SU-DHL-6 (cell line): ENCODE data around the gene ZNF556.

Experiments used
- H2AFZ ChIP-seq: fragments of 200-600 bp; sonication (generic); 2 replicates; pipeline ENCODE4 v1.6.1; 2014; ENCODE audit warnings: low read depth, mild to moderate bottlenecking, moderate library complexity, mixed read lengths, antibody characterized with exemption, low read length; ENCODE audit not compliant: severe bottlenecking
- H3F3A ChIP-seq: fragments of 200-600 bp; shearing (Covaris generic); 2 replicates; pipeline ENCODE4 v1.6.0; 2016; ENCODE audit warnings: antibody characterized with exemption, mild to moderate bottlenecking; ENCODE audit not compliant: insufficient read depth
- H3K27ac ChIP-seq: fragments of 200-600 bp; sonication (generic); 2 replicates; pipeline ENCODE4 v1.5.1; 2016; ENCODE audit warnings: low read depth, mild to moderate bottlenecking, low read length, moderate library complexity, mixed read lengths
- H3K27me3 ChIP-seq: fragments of 200-600 bp; sonication (generic), shearing (Covaris generic); 2 replicates; pipeline ENCODE4 v1.6.0; 2014; ENCODE audit warnings: mild to moderate bottlenecking, low read length
- H3K36me3 ChIP-seq: fragments of 200-600 bp; sonication (generic); 2 replicates; pipeline ENCODE4 v1.6.1; 2014; ENCODE audit warnings: mild to moderate bottlenecking, low read length, mixed read lengths
- H3K4me2 ChIP-seq: fragments of 300-600, 200-600 bp; shearing (Covaris generic), sonication (generic); 2 replicates; pipeline ENCODE4 v1.6.0; 2014; ENCODE audit warnings: low read length, low read depth, mild to moderate bottlenecking; ENCODE audit not compliant: poor library complexity, severe bottlenecking
- H3K4me3 ChIP-seq: fragments of 200-600 bp; sonication (generic); 2 replicates; pipeline ENCODE4 v1.5.1; 2014; ENCODE audit warnings: antibody characterized with exemption, low read length, mild to moderate bottlenecking, mixed read lengths; ENCODE audit not compliant: insufficient read depth, poor library complexity, severe bottlenecking
- H3K79me2 ChIP-seq: fragments of 200-600 bp; sonication (generic); 2 replicates; pipeline ENCODE4 v1.6.1; 2014; ENCODE audit warnings: mild to moderate bottlenecking, low read length, moderate library complexity; ENCODE audit not compliant: insufficient read depth
- H3K9ac ChIP-seq: fragments of 200-600 bp; sonication (generic); 2 replicates; pipeline ENCODE4 v1.7.0; 2014; ENCODE audit warnings: mild to moderate bottlenecking, low read length
- H3K9me2 ChIP-seq: fragments of 200-600 bp; sonication (generic); replicated peaks from 2 replicates; pipeline ENCODE4 v1.6.1; 2014; ENCODE audit warnings: low read length; ENCODE audit not compliant: insufficient read depth
- H3K9me3 ChIP-seq: fragments of 200-600 bp; sonication (generic); 2 replicates; pipeline ENCODE4 v1.6.1; 2014; ENCODE audit warnings: low read length, mixed read lengths; ENCODE audit not compliant: insufficient read depth
- H4K20me1 ChIP-seq: fragments of 200-600 bp; sonication (generic); 2 replicates; pipeline ENCODE4 v1.6.1; 2014; ENCODE audit warnings: low read depth, mild to moderate bottlenecking, antibody characterized with exemption, low read length, moderate library complexity, mixed read lengths
- EZH2phosphoT487 ChIP-seq: fragments of 200-600 bp; sonication (generic), shearing (Covaris generic); conservative IDR thresholded peaks from 2 replicates; pipeline ENCODE4 v1.6.1; 2018; ENCODE audit warnings: mild to moderate bottlenecking, antibody characterized with exemption, low read length, moderate library complexity, mixed read lengths
- TF ChIP-seq, protein P1 (sequence below): fragments of 200-600 bp; sonication (generic); IDR thresholded peaks from one replicate; pipeline ENCODE4 v1.5.1; 2017; ENCODE audit warnings: antibody characterized with exemption, mild to moderate bottlenecking, low read length, moderate library complexity; ENCODE audit not compliant: insufficient read depth, poor library complexity, severe bottlenecking

Gene ZNF556

DNA sequence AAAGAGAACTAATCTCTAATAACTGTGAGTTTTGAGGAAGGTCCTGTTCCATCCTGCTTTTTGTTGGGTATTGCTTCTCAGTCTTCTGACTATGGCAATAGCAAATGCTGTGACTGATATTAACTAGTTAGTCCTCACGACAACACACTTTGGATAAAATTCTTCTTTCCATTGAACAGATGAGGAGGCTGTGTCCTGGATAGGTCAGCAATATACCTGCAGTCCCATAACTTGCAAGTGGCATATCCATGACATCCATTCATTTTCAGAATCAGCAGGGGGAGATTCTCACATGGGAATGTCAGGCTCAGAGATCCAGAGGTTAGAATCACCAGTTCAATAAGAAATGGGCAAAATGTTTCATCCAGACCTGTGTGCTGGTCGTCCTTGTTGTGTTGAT, 40.1 kb upstream of the ZNF556 start:
- no peak overlapping the region for H3K27ac ChIP-seq
- no peaks in the 10 kb centered on the region for H3K79me2 ChIP-seq
- H3K9me3 ChIP-seq = no peaks in the 10 kb centered on the region
- H3K9ac ChIP-seq = no peak overlapping the region
- no peaks in the 10 kb centered on the region for H3K9me2 ChIP-seq
- no peaks in the 10 kb centered on the region for H3K27me3 ChIP-seq
- TF ChIP-seq, protein P1, sequence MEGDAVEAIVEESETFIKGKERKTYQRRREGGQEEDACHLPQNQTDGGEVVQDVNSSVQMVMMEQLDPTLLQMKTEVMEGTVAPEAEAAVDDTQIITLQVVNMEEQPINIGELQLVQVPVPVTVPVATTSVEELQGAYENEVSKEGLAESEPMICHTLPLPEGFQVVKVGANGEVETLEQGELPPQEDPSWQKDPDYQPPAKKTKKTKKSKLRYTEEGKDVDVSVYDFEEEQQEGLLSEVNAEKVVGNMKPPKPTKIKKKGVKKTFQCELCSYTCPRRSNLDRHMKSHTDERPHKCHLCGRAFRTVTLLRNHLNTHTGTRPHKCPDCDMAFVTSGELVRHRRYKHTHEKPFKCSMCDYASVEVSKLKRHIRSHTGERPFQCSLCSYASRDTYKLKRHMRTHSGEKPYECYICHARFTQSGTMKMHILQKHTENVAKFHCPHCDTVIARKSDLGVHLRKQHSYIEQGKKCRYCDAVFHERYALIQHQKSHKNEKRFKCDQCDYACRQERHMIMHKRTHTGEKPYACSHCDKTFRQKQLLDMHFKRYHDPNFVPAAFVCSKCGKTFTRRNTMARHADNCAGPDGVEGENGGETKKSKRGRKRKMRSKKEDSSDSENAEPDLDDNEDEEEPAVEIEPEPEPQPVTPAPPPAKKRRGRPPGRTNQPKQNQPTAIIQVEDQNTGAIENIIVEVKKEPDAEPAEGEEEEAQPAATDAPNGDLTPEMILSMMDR = no peak
- no peak for TF ChIP-seq EZH2phosphoT487
- H3K4me2 ChIP-seq = no peak overlapping the region
- H3K36me3 ChIP-seq = no peaks in the 10 kb centered on the region
- no peak overlapping the region for H3K4me3 ChIP-seq
- no peak overlapping the region for H2AFZ ChIP-seq
- no peaks in the 10 kb centered on the region for H3F3A ChIP-seq
- no peaks in the 10 kb centered on the region for H4K20me1 ChIP-seq

DNA sequence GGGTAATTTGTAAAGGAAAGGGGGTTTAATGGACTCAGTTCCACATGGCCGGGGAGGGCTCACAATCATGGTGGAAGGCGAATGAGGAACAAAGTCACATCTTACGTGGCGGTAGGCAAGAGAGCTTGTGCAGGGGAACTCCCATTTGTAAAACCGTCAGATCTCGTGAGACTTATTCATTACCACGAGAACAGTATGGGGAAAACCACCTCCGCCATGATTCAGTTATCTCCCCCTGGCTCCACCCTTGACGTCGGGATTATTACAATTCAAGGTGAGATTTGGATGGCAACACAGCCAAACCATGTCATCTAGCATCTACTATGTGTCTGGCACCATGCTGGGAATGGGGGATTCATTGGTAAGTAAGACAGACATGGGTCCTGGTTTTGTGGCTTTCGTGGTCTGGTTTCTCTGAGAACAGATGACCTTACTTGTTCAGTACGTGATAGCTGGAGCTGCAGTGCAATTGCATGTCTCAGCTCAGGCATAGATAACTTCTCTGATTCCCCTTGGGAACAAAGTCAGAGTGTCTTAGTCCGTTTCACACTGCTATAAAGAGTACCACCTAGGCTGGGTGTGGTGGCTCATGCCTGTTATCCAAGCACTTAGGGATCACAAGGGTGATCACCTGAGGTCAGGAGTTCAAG, 39.2 kb upstream of the ZNF556 start:
- TF ChIP-seq, protein P1 = no peak
- Histone ChIP-seq H3K27ac (no peak overlapping the region), H3K9me3 (0 out of 2 replicates have a peak, but pooled peaks cover 4% of the 10 kb centered on the region), H2AFZ (no peak overlapping the region), H3K4me2 (no peak overlapping the region), H3F3A (no peaks in the 10 kb centered on the region), H3K27me3 (no peaks in the 10 kb centered on the region), H4K20me1 (no peaks in the 10 kb centered on the region), H3K36me3 (no peaks in the 10 kb centered on the region), H3K9me2 (no peaks in the 10 kb centered on the region), H3K79me2 (no peaks in the 10 kb centered on the region), H3K9ac (no peak overlapping the region), H3K4me3 (no peak overlapping the region)

DNA sequence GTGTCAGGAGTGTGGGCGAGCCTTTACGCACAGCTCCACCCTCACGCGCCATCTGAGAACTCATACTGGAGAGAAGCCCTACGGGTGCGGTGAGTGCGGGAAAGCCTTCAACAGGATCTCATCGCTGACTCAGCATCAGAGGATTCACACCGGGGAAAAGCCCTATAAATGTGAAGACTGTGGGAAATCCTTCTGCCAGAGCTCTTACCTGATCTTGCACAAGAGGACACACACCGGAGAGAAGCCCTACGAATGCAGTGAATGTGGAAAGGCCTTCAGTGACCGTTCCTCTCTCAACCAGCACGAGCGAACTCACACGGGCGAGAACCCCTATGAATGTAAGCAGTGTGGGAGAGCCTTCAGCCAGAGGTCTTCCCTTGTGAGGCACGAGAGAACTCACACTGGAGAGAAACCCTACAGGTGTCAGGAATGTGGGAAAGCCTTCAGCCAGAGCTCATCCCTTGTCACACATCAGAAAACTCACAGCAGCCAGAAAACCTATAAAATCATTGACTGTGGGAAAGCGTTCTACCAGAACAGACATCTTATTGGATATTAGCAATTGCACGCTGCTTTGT, 32.8 kb upstream of the ZNF556 start:
- H3K9me3 ChIP-seq = peaks cover 29% of the 10 kb centered on the region; the same call in 1 of the 2 replicates

More for the DNA sequence above, 32.8 kb upstream of the ZNF556 start:
- H2AFZ ChIP-seq = no peak overlapping the region
- no peaks in the 10 kb centered on the region for H3K27me3 ChIP-seq
- no peak overlapping the region for H3K27ac ChIP-seq
- no peaks in the 10 kb centered on the region for H3K9me2 ChIP-seq
- no peak overlapping the region for H3K4me3 ChIP-seq
- H3K36me3 ChIP-seq = no peaks in the 10 kb centered on the region
- H3K4me2 ChIP-seq = no peak overlapping the region
- TF ChIP-seq, protein P1 = no peak
- TF ChIP-seq EZH2phosphoT487 = no peak
- H3F3A ChIP-seq = peaks cover 1% of the 10 kb centered on the region; the same call in 1 of the 2 replicates
- H4K20me1 ChIP-seq = no peaks in the 10 kb centered on the region
- H3K9ac ChIP-seq = no peak overlapping the region
- no peaks in the 10 kb centered on the region for H3K79me2 ChIP-seq
